Cardiac muscle cell (in vitro differentiated cells and primary cell): ENCODE measurements around the gene SLC9C1. TPM values are rescaled to one million over a fixed set of nuclear protein-coding genes. Genes with fewer than 3 reads are reported as not detected.

Experiments
- DNase-seq, 2 donors: peaks; one replicate each; pipeline versions ENCODE4 v3.0.0 to v3.0.0-alpha.2; 2010 to 2017; ENCODE audit warnings: low read depth in 1 of 2, low spot score in 1 of 2
- H3K27ac ChIP-seq: fragments of 200-600 bp; sonication (generic); 2 replicates; pipeline ENCODE4 v1.5.1; 2016
- H3K27me3 ChIP-seq: fragments of 200-600 bp; sonication (generic); 2 replicates; pipeline ENCODE4 v1.6.0; 2016; ENCODE audit warnings: control low read depth
- H3K36me3 ChIP-seq: fragments of 200-600 bp; sonication (generic); 2 replicates; pipeline ENCODE4 v1.5.1; 2016; ENCODE audit warnings: control low read depth
- H3K4me1 ChIP-seq: fragments of 200-600 bp; sonication (generic); 2 replicates; pipeline ENCODE4 v1.8.1; 2017; ENCODE audit warnings: low read depth, mild to moderate bottlenecking, mixed run types
- H3K4me3 ChIP-seq: fragments of 200-600 bp; sonication (generic); 2 replicates; pipeline ENCODE4 v1.5.1; 2016; ENCODE audit warnings: mild to moderate bottlenecking
- H3K9me3 ChIP-seq: fragments of 200-600 bp; sonication (generic); 2 replicates; pipeline ENCODE4 v1.5.1; 2017; ENCODE audit warnings: low read depth, mild to moderate bottlenecking, control low read depth
- CTCF ChIP-seq: IDR thresholded peaks from 2 replicates; pipeline ENCODE4 v1.5.1; 2012; ENCODE audit warnings: low read depth, mild to moderate bottlenecking, low read length
- polyA plus RNA-seq: library from polyadenylated mRNA; unstranded; fragments of >200 nt; fragmentation: Nextera tagmentation; extraction: Ambion mirVana; gene quantifications from 2 replicates; pipeline ENCODE4 v1.2.1, GENCODE V29; 2016
- total RNA-seq: library from RNA; depleted of rRNA; stranded (reverse); fragments of >200 nt; gene quantifications from 2 replicates; pipeline ENCODE4 v1.2.3, GENCODE V29; 2016

SLC9C1 gene
- total and polyA plus RNA-seq, 2 experiments from 2014 or later = 0.12 to 0.22 TPM

GRCh38 chr3:112167758-112168157 lies 126.3 kb downstream of the SLC9C1 start:
- Histone ChIP-seq H3K4me1 (no peaks in the 10 kb centered on the region), H3K27ac (no peak overlapping the region), H3K4me3 (no peak overlapping the region), H3K27me3 (no peaks in the 10 kb centered on the region), H3K36me3 (no peaks in the 10 kb centered on the region), H3K9me3 (no peaks in the 10 kb centered on the region)
- DNase-seq = no peak
- TF ChIP-seq CTCF = no peak

GRCh38 chr3:112149136-112149535 lies 144.9 kb downstream of the SLC9C1 start:
- Histone ChIP-seq H3K9me3 (no peaks in the 10 kb centered on the region), H3K4me3 (no peak overlapping the region), H3K27ac (no peak overlapping the region), H3K4me1 (no peaks in the 10 kb centered on the region), H3K27me3 (no peaks in the 10 kb centered on the region), H3K36me3 (no peaks in the 10 kb centered on the region)
- no peak for DNase-seq
- TF ChIP-seq CTCF = no peak

GRCh38 chr3:112143689-112144088 lies 150.3 kb downstream of the SLC9C1 start:
- Histone ChIP-seq H3K9me3 (no peaks in the 10 kb centered on the region), H3K27ac (no peak overlapping the region), H3K4me3 (no peak overlapping the region), H3K27me3 (no peaks in the 10 kb centered on the region), H3K4me1 (no peaks in the 10 kb centered on the region), H3K36me3 (no peaks in the 10 kb centered on the region)
- no peak for TF ChIP-seq CTCF
- no peak for DNase-seq

GRCh38 chr3:112143251-112143650 lies 150.8 kb downstream of the SLC9C1 start:
- Histone ChIP-seq H3K27me3 (no peaks in the 10 kb centered on the region), H3K4me3 (no peak overlapping the region), H3K36me3 (no peaks in the 10 kb centered on the region), H3K27ac (no peak overlapping the region), H3K4me1 (no peaks in the 10 kb centered on the region), H3K9me3 (no peaks in the 10 kb centered on the region)
- no peak for TF ChIP-seq CTCF
- DNase-seq = no peak

GRCh38 chr3:112141293-112141692 lies 152.7 kb downstream of the SLC9C1 start:
- DNase-seq = no peak
- no peaks in the 10 kb centered on the region for H3K9me3 ChIP-seq
- TF ChIP-seq CTCF = no peak
- H3K4me3 ChIP-seq = no peak overlapping the region
- no peaks in the 10 kb centered on the region for H3K27me3 ChIP-seq
- no peak overlapping the region for H3K27ac ChIP-seq
- no peaks in the 10 kb centered on the region for H3K36me3 ChIP-seq
- peaks cover 7% of the 10 kb centered on the region for H3K4me1 ChIP-seq

GRCh38 chr3:112140584-112140983 lies 153.4 kb downstream of the SLC9C1 start:
- Histone ChIP-seq H3K4me3 (no peak overlapping the region), H3K27ac (no peak overlapping the region), H3K4me1 (peaks cover 7% of the 10 kb centered on the region), H3K36me3 (no peaks in the 10 kb centered on the region), H3K27me3 (no peaks in the 10 kb centered on the region), H3K9me3 (no peaks in the 10 kb centered on the region)
- TF ChIP-seq CTCF = no peak
- no peak for DNase-seq
